ENCODE data around the gene ELL2. TPM values are rescaled to one million over a fixed set of nuclear protein-coding genes. Genes with fewer than 3 reads are reported as not detected.

Gene ELL2
- total and polyA plus RNA-seq, 9 of the 15 experiments (the other 6 are each of a cell fraction or from before 2014, with no cell fraction given), result 4.3 to 18.3 (median 14.5) TPM

- TF ChIP-seq ATF3 (IDR thresholded peaks at IDR 0.05), result peak; percentile 67
- peak; percentile 80 for TF ChIP-seq ATF3 (CRISPR knock-in tag; conservative IDR thresholded peaks at IDR 0.05)
- TF ChIP-seq BRF1 (IDR thresholded peaks at IDR 0.05; ENCODE audit: borderline replicate concordance, extremely low read depth, insufficient read length), result no peak
- no peak for TF ChIP-seq MLX (CRISPR knock-in tag; conservative IDR thresholded peaks at IDR 0.05)
- TF ChIP-seq ZNF407 (IDR thresholded peaks at IDR 0.05; ENCODE audit: low read depth), result no peak
- peak; percentile 97 for TF ChIP-seq SMC3 (conservative IDR thresholded peaks at IDR 0.05; ENCODE audit: insufficient read depth, low read depth, low read length)
- no peak for TF ChIP-seq ZNF766 (CRISPR knock-in tag; conservative IDR thresholded peaks at IDR 0.05)
- no peak for TF ChIP-seq ZNF707 (CRISPR knock-in tag; conservative IDR thresholded peaks at IDR 0.05)
- TF ChIP-seq NFYB (IDR thresholded peaks at IDR 0.05; ENCODE audit: extremely low read depth, insufficient read length), result no peak
- TF ChIP-seq RNF2 (IDR thresholded peaks at IDR 0.05), result no peak
- TF ChIP-seq PBX2 (CRISPR knock-in tag; IDR thresholded peaks at IDR 0.05; ENCODE audit: low read depth), result no peak
- no peak for TF ChIP-seq PBX2 (tag; conservative IDR thresholded peaks at IDR 0.05; ENCODE audit: low read depth)
Observed at GRCh38 chr5:95858661-95859595, 102.7 kb downstream of the ELL2 start (continued).

Measured in K562 (cell line).